MG63 (cell line): ENCODE results near the gene LAMA2. TPM values are rescaled to one million over a fixed set of nuclear protein-coding genes. Genes with fewer than 3 reads are reported as not detected.

Experiments
- DNase-seq: peaks from one replicate; pipeline ENCODE4 v3.0.0-alpha.2; 2020
- H3K27me3 ChIP-seq: fragments of 250-450 bp; sonication (Bioruptor Pico); 2 replicates; pipeline ENCODE4 v1.5.1; 2020; ENCODE audit warnings: mild to moderate bottlenecking, moderate library complexity
- H3K36me3 ChIP-seq: fragments of 250-450 bp; sonication (Bioruptor Pico); 2 replicates; pipeline ENCODE4 v1.5.1; 2020; ENCODE audit warnings: mild to moderate bottlenecking, moderate library complexity
- H3K4me3 ChIP-seq: fragments of 250-450 bp; sonication (Bioruptor Pico); 2 replicates; pipeline ENCODE4 v1.5.1; 2020; ENCODE audit warnings: mild to moderate bottlenecking, moderate library complexity
- H3K9me3 ChIP-seq: fragments of 250-450 bp; sonication (Bioruptor Pico); 2 replicates; pipeline ENCODE4 v1.5.1; 2020; ENCODE audit warnings: mild to moderate bottlenecking, moderate library complexity
- total RNA-seq: library from RNA; depleted of rRNA; stranded (reverse); fragments of >200 nt; shearing (Covaris generic); gene quantifications from 2 replicates; pipeline ENCODE4 v1.2.3, GENCODE V29; 2014; ENCODE audit warnings: low replicate concordance; rRNA removed

Gene LAMA2
- total RNA-seq, result 6.7 and 8.5 TPM in 2 replicates

- Histone ChIP-seq H3K36me3 (no peaks in the 10 kb centered on the region), H3K4me3 (peak within 1 kb of the TSS; percentile 65), H3K27me3 (no peaks in the 10 kb centered on the region), H3K9me3 (no peaks in the 10 kb centered on the region)
- peak; percentile 87 for DNase-seq
Observed at GRCh38 chr6:128882991-128883611, at the start of gene LAMA2. TSS of gene LAMA2 (plus strand) at chr6:128883138. CDS start at chr6:128883246, 108 bp downstream.

GRCh38 chr6:128836761-128837160, 46.2 kb upstream of the LAMA2 start:
- H3K4me3 ChIP-seq, result no peak overlapping the region
- H3K27me3 ChIP-seq, result no peaks in the 10 kb centered on the region
- H3K9me3 ChIP-seq, result peaks cover 4% of the 10 kb centered on the region
- H3K36me3 ChIP-seq, result no peaks in the 10 kb centered on the region
- no peak for DNase-seq

GRCh38 chr6:128841518-128841917, 41.4 kb upstream of the LAMA2 start:
- DNase-seq, result no peak
- H3K4me3 ChIP-seq, result no peak overlapping the region
- peaks cover 4% of the 10 kb centered on the region for H3K9me3 ChIP-seq

GRCh38 chr6:128844598-128844997, 38.3 kb upstream of the LAMA2 start:
- H3K27me3 ChIP-seq, result no peaks in the 10 kb centered on the region
- H3K36me3 ChIP-seq, result no peaks in the 10 kb centered on the region
- H3K4me3 ChIP-seq, result no peak overlapping the region
- H3K9me3 ChIP-seq, result peaks cover 4% of the 10 kb centered on the region
- no peak for DNase-seq

More at GRCh38 chr6:128841518-128841917, 41.4 kb upstream of the LAMA2 start:
- Histone ChIP-seq H3K27me3 (no peaks in the 10 kb centered on the region), H3K36me3 (no peaks in the 10 kb centered on the region)

GRCh38 chr6:128847431-128848210, 35.3 kb upstream of the LAMA2 start:
- no peak for DNase-seq
- H3K9me3 ChIP-seq, result no peaks in the 10 kb centered on the region
- no peak overlapping the region for H3K4me3 ChIP-seq
- H3K27me3 ChIP-seq, result no peaks in the 10 kb centered on the region
- H3K36me3 ChIP-seq, result no peaks in the 10 kb centered on the region

GRCh38 chr6:128848212-128848935, 34.6 kb upstream of the LAMA2 start:
- no peaks in the 10 kb centered on the region for H3K36me3 ChIP-seq
- no peak for DNase-seq
- H3K27me3 ChIP-seq, result no peaks in the 10 kb centered on the region
- H3K4me3 ChIP-seq, result no peak overlapping the region
- no peaks in the 10 kb centered on the region for H3K9me3 ChIP-seq

GRCh38 chr6:128855581-128856085, 27.3 kb upstream of the LAMA2 start:
- H3K4me3 ChIP-seq, result no peak overlapping the region
- no peaks in the 10 kb centered on the region for H3K36me3 ChIP-seq
- DNase-seq, result no peak
- H3K9me3 ChIP-seq, result peaks cover 9% of the 10 kb centered on the region; the same call in 1 of the 2 replicates
- no peaks in the 10 kb centered on the region for H3K27me3 ChIP-seq

GRCh38 chr6:128857806-128858205, 25.1 kb upstream of the LAMA2 start:
- DNase-seq, result no peak
- Histone ChIP-seq H3K27me3 (no peaks in the 10 kb centered on the region), H3K36me3 (no peaks in the 10 kb centered on the region), H3K9me3 (peaks cover 16% of the 10 kb centered on the region), H3K4me3 (no peak overlapping the region)

GRCh38 chr6:128860782-128861181, 22.2 kb upstream of the LAMA2 start:
- no peak overlapping the region for H3K4me3 ChIP-seq
- DNase-seq, result no peak
- H3K36me3 ChIP-seq, result no peaks in the 10 kb centered on the region
- H3K9me3 ChIP-seq, result peaks cover 16% of the 10 kb centered on the region
- no peaks in the 10 kb centered on the region for H3K27me3 ChIP-seq

- no peaks in the 10 kb centered on the region for H3K27me3 ChIP-seq
- DNase-seq, result no peak
- H3K36me3 ChIP-seq, result no peaks in the 10 kb centered on the region
- peaks cover 15% of the 10 kb centered on the region for H3K9me3 ChIP-seq
- H3K4me3 ChIP-seq, result no peak overlapping the region
Observed at GRCh38 chr6:128863983-128864382, 19.0 kb upstream of the LAMA2 start.

- H3K9me3 ChIP-seq, result no peaks in the 10 kb centered on the region
- H3K27me3 ChIP-seq, result no peaks in the 10 kb centered on the region
- H3K36me3 ChIP-seq, result no peaks in the 10 kb centered on the region
- H3K4me3 ChIP-seq, result no peak overlapping the region
- DNase-seq, result no peak
Observed at GRCh38 chr6:128870746-128871145, 12.2 kb upstream of the LAMA2 start.

GRCh38 chr6:128874863-128875262, 8.1 kb upstream of the LAMA2 start:
- H3K36me3 ChIP-seq, result no peaks in the 10 kb centered on the region
- no peak for DNase-seq
- no peak overlapping the region for H3K4me3 ChIP-seq
- H3K27me3 ChIP-seq, result no peaks in the 10 kb centered on the region
- no peaks in the 10 kb centered on the region for H3K9me3 ChIP-seq

- Histone ChIP-seq H3K27me3 (no peaks in the 10 kb centered on the region), H3K9me3 (no peaks in the 10 kb centered on the region), H3K4me3 (peak overlapping the region; percentile 65), H3K36me3 (no peaks in the 10 kb centered on the region)
- peak; percentile 24 for DNase-seq
Observed at GRCh38 chr6:128882560-128882959, 378 bp upstream of the LAMA2 start.

GRCh38 chr6:128883906-128884305, 968 bp downstream of the LAMA2 start:
- H3K4me3 ChIP-seq, result peak overlapping the region; percentile 65
- H3K36me3 ChIP-seq, result no peaks in the 10 kb centered on the region
- H3K27me3 ChIP-seq, result no peaks in the 10 kb centered on the region
- DNase-seq, result no peak
- no peaks in the 10 kb centered on the region for H3K9me3 ChIP-seq

GRCh38 chr6:128885381-128885780, 2.4 kb downstream of the LAMA2 start:
- Histone ChIP-seq H3K9me3 (no peaks in the 10 kb centered on the region), H3K4me3 (no peak overlapping the region), H3K36me3 (no peaks in the 10 kb centered on the region), H3K27me3 (no peaks in the 10 kb centered on the region)
- no peak for DNase-seq

- Histone ChIP-seq H3K27me3 (no peaks in the 10 kb centered on the region), H3K9me3 (no peaks in the 10 kb centered on the region), H3K4me3 (no peak overlapping the region), H3K36me3 (no peaks in the 10 kb centered on the region)
- DNase-seq, result no peak
Observed at GRCh38 chr6:128886706-128887105, 3.8 kb downstream of the LAMA2 start.
